Loucy (cell line): ENCODE results near the gene CTSW.

Source experiments
- EZH2phosphoT487 ChIP-seq: fragments of 200-600 bp; IDR thresholded peaks from 2 replicates; pipeline ENCODE4 v1.6.1; 2018; ENCODE audit warnings: antibody characterized with exemption, mild to moderate bottlenecking, moderate library complexity, borderline replicate concordance
- TF ChIP-seq, protein P1 (sequence below): fragments of 200-600 bp; sonication (generic); conservative IDR thresholded peaks from 2 replicates; pipeline ENCODE4 v1.5.1; 2014; ENCODE audit warnings: mild to moderate bottlenecking, antibody characterized with exemption, low read length

DNA sequence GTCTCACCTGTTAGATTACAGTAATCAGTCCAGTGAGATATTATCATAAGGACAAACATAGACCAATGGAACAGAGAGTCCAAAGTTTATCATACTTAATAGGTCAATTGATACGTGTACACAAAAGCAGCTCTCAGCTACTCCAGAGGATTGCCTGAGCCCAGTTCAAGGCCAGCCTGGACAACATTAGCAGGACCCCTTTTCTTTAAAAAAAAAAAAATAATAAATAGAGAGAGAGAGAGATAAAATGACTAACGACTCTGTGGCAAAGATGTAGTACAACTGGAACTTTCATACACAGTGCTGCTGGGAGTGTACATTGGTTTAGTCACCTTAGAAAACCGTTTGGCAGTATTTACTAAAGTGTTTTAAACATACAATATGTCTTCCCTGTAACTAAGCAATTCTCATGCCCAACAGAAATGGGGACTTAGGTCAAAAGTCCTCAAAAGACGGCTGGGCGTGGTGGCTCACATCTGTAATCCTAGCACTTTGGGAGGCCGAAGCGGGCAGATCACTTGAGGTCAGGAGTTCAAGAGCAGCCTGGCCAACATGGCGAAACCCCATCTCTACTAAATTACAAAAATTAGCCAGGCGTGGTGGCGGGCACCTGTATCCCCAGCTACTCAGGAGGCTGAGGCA, 35.3 kb upstream of the CTSW start:
- TF ChIP-seq, protein P1, sequence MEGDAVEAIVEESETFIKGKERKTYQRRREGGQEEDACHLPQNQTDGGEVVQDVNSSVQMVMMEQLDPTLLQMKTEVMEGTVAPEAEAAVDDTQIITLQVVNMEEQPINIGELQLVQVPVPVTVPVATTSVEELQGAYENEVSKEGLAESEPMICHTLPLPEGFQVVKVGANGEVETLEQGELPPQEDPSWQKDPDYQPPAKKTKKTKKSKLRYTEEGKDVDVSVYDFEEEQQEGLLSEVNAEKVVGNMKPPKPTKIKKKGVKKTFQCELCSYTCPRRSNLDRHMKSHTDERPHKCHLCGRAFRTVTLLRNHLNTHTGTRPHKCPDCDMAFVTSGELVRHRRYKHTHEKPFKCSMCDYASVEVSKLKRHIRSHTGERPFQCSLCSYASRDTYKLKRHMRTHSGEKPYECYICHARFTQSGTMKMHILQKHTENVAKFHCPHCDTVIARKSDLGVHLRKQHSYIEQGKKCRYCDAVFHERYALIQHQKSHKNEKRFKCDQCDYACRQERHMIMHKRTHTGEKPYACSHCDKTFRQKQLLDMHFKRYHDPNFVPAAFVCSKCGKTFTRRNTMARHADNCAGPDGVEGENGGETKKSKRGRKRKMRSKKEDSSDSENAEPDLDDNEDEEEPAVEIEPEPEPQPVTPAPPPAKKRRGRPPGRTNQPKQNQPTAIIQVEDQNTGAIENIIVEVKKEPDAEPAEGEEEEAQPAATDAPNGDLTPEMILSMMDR = no peak
- TF ChIP-seq EZH2phosphoT487 = no peak
